ENCODE measurements around the gene CCNL2.
"Not testable (repeated sequence)": the region's sequence is repeated elsewhere in the genome, so short reads cannot be mapped to it uniquely, and the experiment has no call there.

GRCh38 chr1:1370094-1370493, 29.0 kb downstream of the CCNL2 start:
- TF ChIP-seq, protein P1, sequence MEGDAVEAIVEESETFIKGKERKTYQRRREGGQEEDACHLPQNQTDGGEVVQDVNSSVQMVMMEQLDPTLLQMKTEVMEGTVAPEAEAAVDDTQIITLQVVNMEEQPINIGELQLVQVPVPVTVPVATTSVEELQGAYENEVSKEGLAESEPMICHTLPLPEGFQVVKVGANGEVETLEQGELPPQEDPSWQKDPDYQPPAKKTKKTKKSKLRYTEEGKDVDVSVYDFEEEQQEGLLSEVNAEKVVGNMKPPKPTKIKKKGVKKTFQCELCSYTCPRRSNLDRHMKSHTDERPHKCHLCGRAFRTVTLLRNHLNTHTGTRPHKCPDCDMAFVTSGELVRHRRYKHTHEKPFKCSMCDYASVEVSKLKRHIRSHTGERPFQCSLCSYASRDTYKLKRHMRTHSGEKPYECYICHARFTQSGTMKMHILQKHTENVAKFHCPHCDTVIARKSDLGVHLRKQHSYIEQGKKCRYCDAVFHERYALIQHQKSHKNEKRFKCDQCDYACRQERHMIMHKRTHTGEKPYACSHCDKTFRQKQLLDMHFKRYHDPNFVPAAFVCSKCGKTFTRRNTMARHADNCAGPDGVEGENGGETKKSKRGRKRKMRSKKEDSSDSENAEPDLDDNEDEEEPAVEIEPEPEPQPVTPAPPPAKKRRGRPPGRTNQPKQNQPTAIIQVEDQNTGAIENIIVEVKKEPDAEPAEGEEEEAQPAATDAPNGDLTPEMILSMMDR (IDR thresholded peaks at IDR 0.05; ENCODE audit: insufficient read depth, low read length) = not testable (repeated sequence)
- TF ChIP-seq GABPA, POLR2AphosphoS5 (IDR thresholded peaks at IDR 0.05; ENCODE audit: low read depth): not testable (repeated sequence)

Data from HL-60 (cell line).